GM18873 (cell line): ENCODE data around the gene SUPT6H.

Experiments used
- ATAC-seq: cut with Tn5 transposase; IDR thresholded peaks from one replicate; pipeline ENCODE4 v1.9.1; 2021; ENCODE audit warnings: mild to moderate bottlenecking, moderate library complexity, moderate number of reproducible peaks; ENCODE audit not compliant: unreplicated experiment, low FRiP score

Gene SUPT6H

DNA sequence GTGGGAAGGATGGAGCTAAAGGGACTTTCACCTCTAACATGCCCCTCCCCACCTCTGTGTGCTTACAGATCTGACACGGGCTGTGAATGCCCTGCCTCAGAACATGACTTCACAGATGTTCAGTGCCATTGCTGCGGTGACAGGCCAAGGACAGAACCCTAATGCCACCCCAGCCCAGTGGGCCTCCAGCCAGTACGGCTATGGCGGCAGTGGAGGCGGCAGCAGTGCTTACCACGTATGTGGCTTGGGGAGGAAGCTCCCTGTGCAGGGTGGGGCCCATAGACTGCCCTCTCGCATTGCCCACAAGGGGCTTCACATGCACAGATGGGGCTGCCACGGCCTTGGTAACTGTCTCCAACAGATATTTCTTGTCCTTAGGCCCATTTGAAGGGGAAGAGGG lies 38.3 kb downstream of the SUPT6H start:
- no peak for ATAC-seq

DNA sequence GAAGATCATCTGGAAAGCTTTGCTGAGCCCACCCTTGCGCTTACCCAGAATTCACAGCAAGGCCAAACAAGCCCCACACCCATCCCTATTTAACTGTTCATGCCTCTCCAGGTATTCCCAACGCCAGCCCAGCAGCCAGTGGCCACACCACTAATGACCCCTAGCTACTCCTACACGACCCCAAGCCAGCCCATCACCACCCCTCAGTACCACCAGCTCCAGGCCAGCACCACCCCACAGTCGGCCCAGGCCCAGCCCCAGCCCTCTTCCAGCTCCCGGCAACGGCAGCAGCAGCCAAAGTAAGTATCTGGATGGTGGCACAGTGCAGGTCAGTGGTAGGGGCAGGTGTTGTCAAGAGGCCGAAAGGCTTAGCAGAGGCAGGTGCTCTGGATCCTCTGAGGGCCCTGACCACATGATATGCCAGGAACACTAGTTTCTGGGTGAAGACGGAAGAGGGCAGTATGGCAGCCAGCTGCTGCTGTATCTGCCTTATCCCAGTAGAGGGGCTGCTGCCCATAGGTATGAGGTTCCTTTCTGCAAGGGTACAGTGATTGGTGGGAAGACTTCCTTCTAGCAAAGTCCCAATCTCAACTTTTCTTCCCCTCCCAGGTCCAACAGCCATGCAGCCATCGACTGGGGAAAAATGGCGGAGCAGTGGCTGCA lies 39.0 kb downstream of the SUPT6H start:
- ATAC-seq, result no peak

DNA sequence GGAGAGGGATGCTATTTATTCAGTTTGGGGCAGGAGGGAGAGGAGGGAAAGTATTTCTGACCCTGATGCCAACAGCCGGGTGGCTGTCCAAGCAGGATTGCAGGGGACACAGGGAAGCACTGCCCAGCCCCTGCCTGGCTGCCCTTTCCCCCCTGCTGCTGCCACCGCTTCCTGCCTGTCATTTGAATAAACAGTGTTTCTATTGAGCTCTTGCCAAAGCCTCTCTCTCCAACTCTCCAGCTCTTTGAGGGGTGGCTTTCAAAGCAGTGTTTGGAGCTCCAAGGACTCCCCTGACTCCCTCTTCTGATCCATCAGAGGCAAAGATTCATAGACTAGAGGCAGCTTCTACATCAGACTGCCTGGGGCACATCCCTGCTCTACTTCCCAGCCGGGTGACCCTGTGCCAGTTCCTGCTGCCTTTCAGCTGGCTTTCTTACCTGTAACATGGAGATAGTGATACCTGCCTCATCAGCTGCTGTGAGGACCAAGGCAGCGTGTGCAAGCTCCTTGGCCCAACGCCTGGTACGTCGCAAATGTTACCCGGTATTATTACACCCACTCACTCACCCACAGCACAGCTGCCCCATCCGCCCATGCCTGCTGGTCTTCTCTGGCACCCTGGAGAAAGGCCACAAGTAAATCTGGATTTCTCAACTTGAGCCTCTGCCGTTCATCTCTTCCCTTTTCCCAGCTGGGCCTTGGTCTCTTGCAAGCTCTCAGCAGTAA lies 40.2 kb downstream of the SUPT6H start:
- no peak for ATAC-seq

- ATAC-seq, result no peak
These were observed 40.7 kb downstream of the SUPT6H start for GRCh38 chr17:28702752-28703150.

GRCh38 chr17:28703552-28704218 lies 41.7 kb downstream of the SUPT6H start:
- ATAC-seq, result no peak

GRCh38 chr17:28704219-28704858 lies 42.3 kb downstream of the SUPT6H start:
- ATAC-seq, result no peak

GRCh38 chr17:28705074-28705659 lies 43.2 kb downstream of the SUPT6H start:
- no peak for ATAC-seq

DNA sequence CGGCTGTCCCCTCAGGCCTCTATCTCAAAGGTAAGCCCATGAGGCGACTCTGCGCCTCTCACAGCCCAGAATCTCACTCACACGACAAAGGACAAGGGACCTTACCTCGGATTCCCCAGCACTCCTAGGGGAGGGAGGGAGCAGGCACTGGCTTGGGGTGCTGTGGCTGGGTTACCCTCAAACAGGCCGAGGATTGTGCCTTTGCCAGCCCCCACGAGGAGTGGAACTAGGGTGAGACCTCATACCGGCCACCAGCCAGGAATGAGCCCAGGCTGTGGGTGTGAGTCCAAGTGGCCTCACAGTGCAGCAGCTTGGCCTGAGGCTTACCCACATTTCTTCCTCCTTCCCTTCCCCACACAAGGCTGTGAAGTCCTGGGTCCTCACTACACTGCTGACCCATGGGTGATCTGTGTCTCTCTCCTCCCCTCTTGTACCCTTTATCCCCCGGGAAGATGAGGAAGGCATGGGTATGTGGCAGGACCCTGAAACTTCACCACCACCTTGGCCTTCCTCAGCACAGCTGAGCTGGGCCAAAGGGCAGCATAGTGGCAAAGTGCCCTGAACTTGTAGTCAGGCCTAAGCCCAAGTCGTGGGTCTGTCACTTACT lies 43.8 kb downstream of the SUPT6H start:
- ATAC-seq, result no peak

GRCh38 chr17:28706471-28707338 lies 44.7 kb downstream of the SUPT6H start:
- ATAC-seq, result no peak

- no peak for ATAC-seq
These were observed 45.3 kb downstream of the SUPT6H start for GRCh38 chr17:28707339-28707720.

- ATAC-seq, result peak; percentile 62
These were observed 49.1 kb downstream of the SUPT6H start for GRCh38 chr17:28710861-28711722.

DNA sequence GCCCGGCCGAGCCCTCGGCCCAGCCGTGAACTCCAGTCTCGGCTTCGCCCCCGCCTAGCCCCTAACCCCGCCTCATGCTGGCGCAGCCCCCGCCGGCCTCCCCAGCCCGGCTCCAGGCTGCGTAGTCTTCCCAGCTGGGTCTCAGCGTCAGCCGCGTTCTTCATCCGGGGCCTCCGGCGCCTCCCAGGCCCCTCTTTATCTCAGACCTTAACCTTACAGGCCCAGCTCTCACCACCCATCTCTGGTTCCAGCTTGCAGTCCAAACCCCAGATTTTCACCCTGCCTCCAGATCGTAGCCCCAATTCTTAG lies 49.7 kb downstream of the SUPT6H start, which contains the start of gene PROCA1:
Gene PROCA1, minus strand, starts transcription at position 166 of the 309 bp plus-strand sequence. CDS start 228 bp downstream, outside the sequence.
- ATAC-seq, result no peak

GRCh38 chr17:28712032-28712704 lies 50.2 kb downstream of the SUPT6H start:
- no peak for ATAC-seq

- no peak for ATAC-seq
These were observed 50.9 kb downstream of the SUPT6H start for GRCh38 chr17:28712705-28713415.

- no peak for ATAC-seq
These were observed 52.3 kb downstream of the SUPT6H start for GRCh38 chr17:28714281-28714680.

DNA sequence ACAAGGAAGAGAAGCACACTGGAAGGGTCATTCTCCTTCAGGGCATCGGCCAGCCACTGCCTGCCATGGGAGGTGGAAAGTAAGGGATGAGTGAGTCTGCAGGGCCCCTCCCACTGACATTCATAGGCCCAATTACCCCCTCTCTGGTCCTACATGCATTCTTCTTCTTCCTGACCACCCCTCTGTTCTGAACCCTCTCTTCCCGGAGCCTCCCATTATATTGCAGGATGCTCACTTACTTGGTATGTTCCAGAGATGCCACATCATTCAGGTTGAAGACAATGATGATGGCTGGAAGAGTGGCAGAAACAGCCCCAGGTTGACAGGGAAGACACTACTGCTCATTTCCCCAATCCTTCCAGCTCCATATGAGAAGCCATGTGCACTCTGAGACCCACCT lies 53.2 kb downstream of the SUPT6H start:
- ATAC-seq, result no peak
